Neural cell (in vitro differentiated cells): ENCODE data around the gene SMIM23. TPM values are rescaled to one million over a fixed set of nuclear protein-coding genes. Genes with fewer than 3 reads are reported as not detected.

Experiments
- H2AFZ ChIP-seq: fragments of 200-600, 300-800 bp; sonication (generic), shearing (Covaris generic); 2 replicates; pipeline ENCODE4 v1.6.0; 2014; ENCODE audit warnings: low read depth, mild to moderate bottlenecking, antibody characterized with exemption, low read length, moderate library complexity
- H3F3A ChIP-seq: fragments of 200-600 bp; shearing (Covaris generic); 2 replicates; pipeline ENCODE4 v1.6.1; 2016; ENCODE audit warnings: mild to moderate bottlenecking, moderate library complexity, mixed read lengths, antibody characterized with exemption, low read length; ENCODE audit not compliant: insufficient read depth, poor library complexity, severe bottlenecking
- H3K27ac ChIP-seq: fragments of 200-600, 300-800 bp; sonication (generic), shearing (Covaris generic); 2 replicates; pipeline ENCODE4 v1.5.1; 2014; ENCODE audit warnings: mild to moderate bottlenecking, low read length, moderate library complexity
- H3K27me3 ChIP-seq: fragments of 300-800, 200-600 bp; sonication (generic), shearing (Covaris generic); 2 replicates; pipeline ENCODE4 v1.6.0; 2014; ENCODE audit warnings: mild to moderate bottlenecking, low read depth, low read length, moderate library complexity; ENCODE audit not compliant: insufficient read depth
- H3K36me3 ChIP-seq: fragments of 300-800, 200-600 bp; sonication (generic), shearing (Covaris generic); 2 replicates; pipeline ENCODE4 v1.5.1; 2014; ENCODE audit warnings: mild to moderate bottlenecking, antibody characterized with exemption, low read length, moderate library complexity; ENCODE audit not compliant: insufficient read depth
- H3K4me2 ChIP-seq: fragments of 300-800, 200-600 bp; sonication (generic), shearing (Covaris generic); 2 replicates; pipeline ENCODE4 v1.6.0; 2014; ENCODE audit warnings: mild to moderate bottlenecking, low read length
- H3K4me3 ChIP-seq: fragments of 300-800, 200-600 bp; sonication (generic), shearing (Covaris generic); 2 replicates; pipeline ENCODE4 v1.5.1; 2014; ENCODE audit warnings: mild to moderate bottlenecking, low read length, moderate library complexity
- H3K79me2 ChIP-seq: fragments of 200-600 bp; shearing (Covaris generic); replicated peaks from 2 replicates; pipeline ENCODE4 v1.6.0; 2014; ENCODE audit warnings: mild to moderate bottlenecking, low read length, moderate library complexity; ENCODE audit not compliant: insufficient read depth
- H3K9ac ChIP-seq: fragments of 300-800, 200-600 bp; sonication (generic), shearing (Covaris generic); 2 replicates; pipeline ENCODE4 v1.6.1; 2016; ENCODE audit warnings: mild to moderate bottlenecking, low read length, mixed read lengths
- H3K9me2 ChIP-seq: fragments of 200-600 bp; shearing (Covaris generic); 2 replicates; pipeline ENCODE4 v1.6.1; 2016; ENCODE audit warnings: mild to moderate bottlenecking, low read length, mixed read lengths; ENCODE audit not compliant: insufficient read depth
- H3K9me3 ChIP-seq: fragments of 200-600, 300-800 bp; sonication (generic), shearing (Covaris generic); 2 replicates; pipeline ENCODE4 v1.6.1; 2016; ENCODE audit warnings: mild to moderate bottlenecking, mixed run types, low read length, moderate library complexity, mixed read lengths
- H4K20me1 ChIP-seq: fragments of 200-600 bp; shearing (Covaris generic); 2 replicates; pipeline ENCODE4 v1.6.1; 2016; ENCODE audit warnings: mild to moderate bottlenecking, mixed run types; ENCODE audit not compliant: insufficient read depth
- CTCF ChIP-seq: fragments of 450-650 bp; IDR thresholded peaks from 2 replicates; pipeline ENCODE4 v1.5.1; 2014; ENCODE audit warnings: antibody characterized with exemption, mild to moderate bottlenecking, moderate library complexity; ENCODE audit not compliant: poor library complexity, severe bottlenecking
- EP300 ChIP-seq: fragments of 450-650 bp; conservative IDR thresholded peaks from 2 replicates; pipeline ENCODE4 v1.6.1; 2014; ENCODE audit warnings: antibody characterized with exemption, mild to moderate bottlenecking, moderate library complexity; ENCODE audit not compliant: poor library complexity, severe bottlenecking
- EZH2 ChIP-seq: fragments of 200-600, 300-800 bp; shearing (Covaris generic), sonication (generic); IDR thresholded peaks from 2 replicates; pipeline ENCODE4 v1.6.1; 2014; ENCODE audit warnings: antibody characterized with exemption, low read length, borderline replicate concordance, mild to moderate bottlenecking; ENCODE audit not compliant: insufficient read depth, poor library complexity, severe bottlenecking
- MXI1 ChIP-seq: fragments of 450-650 bp; conservative IDR thresholded peaks from 2 replicates; pipeline ENCODE4 v1.6.1; 2014; ENCODE audit warnings: antibody characterized with exemption, mild to moderate bottlenecking; ENCODE audit not compliant: poor library complexity, severe bottlenecking
- POLR2AphosphoS5 ChIP-seq: IDR thresholded peaks from 2 replicates; pipeline ENCODE4 v1.6.1; 2012
- RAD21 ChIP-seq: fragments of 450-650 bp; conservative IDR thresholded peaks from 2 replicates; pipeline ENCODE4 v1.6.1; 2014; ENCODE audit warnings: antibody characterized with exemption, mild to moderate bottlenecking, moderate library complexity
- SMC3 ChIP-seq: fragments of 450-650 bp; conservative IDR thresholded peaks from 2 replicates; pipeline ENCODE4 v1.6.1; 2014; ENCODE audit warnings: antibody characterized with exemption, mild to moderate bottlenecking, moderate library complexity; ENCODE audit not compliant: poor library complexity
- TAF1 ChIP-seq: IDR thresholded peaks from 2 replicates; pipeline ENCODE4 v1.6.1; 2012; ENCODE audit warnings: low read depth
- polyA plus RNA-seq: library from polyadenylated mRNA; depleted of rRNA; stranded (reverse); fragments of >200 nt; gene quantifications from 2 replicates; pipeline ENCODE4 v1.2.3, GENCODE V29; 2014
- TF ChIP-seq, protein P1 (sequence below): IDR thresholded peaks from 2 replicates; pipeline ENCODE4 v1.6.1; 2012; ENCODE audit warnings: borderline replicate concordance

The SMIM23 gene
- polyA plus RNA-seq, 1 donor from 2014 or later, result not detected

GRCh38 chr5:171766875-171767274, 18.7 kb upstream of the SMIM23 start:
- H3K27me3 ChIP-seq, result no peaks in the 10 kb centered on the region
- H3K79me2 ChIP-seq, result no peaks in the 10 kb centered on the region
- H3F3A ChIP-seq, result no peaks in the 10 kb centered on the region
- no peak for TF ChIP-seq RAD21
- no peak for TF ChIP-seq EZH2
- no peak for TF ChIP-seq TAF1
- no peak for TF ChIP-seq CTCF
- TF ChIP-seq MXI1, result no peak
- no peak for TF ChIP-seq POLR2AphosphoS5
- TF ChIP-seq, protein P1, sequence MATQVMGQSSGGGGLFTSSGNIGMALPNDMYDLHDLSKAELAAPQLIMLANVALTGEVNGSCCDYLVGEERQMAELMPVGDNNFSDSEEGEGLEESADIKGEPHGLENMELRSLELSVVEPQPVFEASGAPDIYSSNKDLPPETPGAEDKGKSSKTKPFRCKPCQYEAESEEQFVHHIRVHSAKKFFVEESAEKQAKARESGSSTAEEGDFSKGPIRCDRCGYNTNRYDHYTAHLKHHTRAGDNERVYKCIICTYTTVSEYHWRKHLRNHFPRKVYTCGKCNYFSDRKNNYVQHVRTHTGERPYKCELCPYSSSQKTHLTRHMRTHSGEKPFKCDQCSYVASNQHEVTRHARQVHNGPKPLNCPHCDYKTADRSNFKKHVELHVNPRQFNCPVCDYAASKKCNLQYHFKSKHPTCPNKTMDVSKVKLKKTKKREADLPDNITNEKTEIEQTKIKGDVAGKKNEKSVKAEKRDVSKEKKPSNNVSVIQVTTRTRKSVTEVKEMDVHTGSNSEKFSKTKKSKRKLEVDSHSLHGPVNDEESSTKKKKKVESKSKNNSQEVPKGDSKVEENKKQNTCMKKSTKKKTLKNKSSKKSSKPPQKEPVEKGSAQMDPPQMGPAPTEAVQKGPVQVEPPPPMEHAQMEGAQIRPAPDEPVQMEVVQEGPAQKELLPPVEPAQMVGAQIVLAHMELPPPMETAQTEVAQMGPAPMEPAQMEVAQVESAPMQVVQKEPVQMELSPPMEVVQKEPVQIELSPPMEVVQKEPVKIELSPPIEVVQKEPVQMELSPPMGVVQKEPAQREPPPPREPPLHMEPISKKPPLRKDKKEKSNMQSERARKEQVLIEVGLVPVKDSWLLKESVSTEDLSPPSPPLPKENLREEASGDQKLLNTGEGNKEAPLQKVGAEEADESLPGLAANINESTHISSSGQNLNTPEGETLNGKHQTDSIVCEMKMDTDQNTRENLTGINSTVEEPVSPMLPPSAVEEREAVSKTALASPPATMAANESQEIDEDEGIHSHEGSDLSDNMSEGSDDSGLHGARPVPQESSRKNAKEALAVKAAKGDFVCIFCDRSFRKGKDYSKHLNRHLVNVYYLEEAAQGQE, result no peak
- no peak overlapping the region for H3K9ac ChIP-seq
- H3K9me3 ChIP-seq, result no peaks in the 10 kb centered on the region
- no peaks in the 10 kb centered on the region for H4K20me1 ChIP-seq
- no peak overlapping the region for H3K4me2 ChIP-seq
- no peak overlapping the region for H3K27ac ChIP-seq
- no peaks in the 10 kb centered on the region for H3K9me2 ChIP-seq
- H3K36me3 ChIP-seq, result no peaks in the 10 kb centered on the region
- no peak overlapping the region for H3K4me3 ChIP-seq
- H2AFZ ChIP-seq, result no peak overlapping the region

- Histone ChIP-seq H3K9me3 (no peaks in the 10 kb centered on the region), H3K79me2 (no peaks in the 10 kb centered on the region), H2AFZ (no peak overlapping the region), H3K4me2 (no peak overlapping the region), H4K20me1 (no peaks in the 10 kb centered on the region), H3F3A (no peaks in the 10 kb centered on the region), H3K9ac (no peak overlapping the region), H3K36me3 (no peaks in the 10 kb centered on the region), H3K27me3 (no peaks in the 10 kb centered on the region), H3K4me3 (no peak overlapping the region), H3K9me2 (no peaks in the 10 kb centered on the region), H3K27ac (no peak overlapping the region)
- no peak for TF ChIP-seq CTCF
- TF ChIP-seq MXI1, result no peak
- no peak for TF ChIP-seq EZH2
- no peak for TF ChIP-seq RAD21
- TF ChIP-seq TAF1, result no peak
- no peak for TF ChIP-seq EP300
- TF ChIP-seq, protein P1, result no peak
- no peak for TF ChIP-seq POLR2AphosphoS5
- no peak for TF ChIP-seq SMC3
These were observed 15.5 kb upstream of the SMIM23 start for GRCh38 chr5:171770153-171770552.
